Stimulated activated CD4-positive, alpha-beta T cell treated with anti-CD3 and anti-CD28 coated beads, Interleukin-15, amount 100 ng/mL, for 1 hour (primary cell): ENCODE data around the gene RBP3.

Experiments
- DNase-seq, 2 donors: peaks; one replicate each; pipeline ENCODE4 v3.0.0-alpha.2; 2020; ENCODE audit warnings: low read depth in 1 of 2, low spot score in 1 of 2

Gene RBP3

DNA sequence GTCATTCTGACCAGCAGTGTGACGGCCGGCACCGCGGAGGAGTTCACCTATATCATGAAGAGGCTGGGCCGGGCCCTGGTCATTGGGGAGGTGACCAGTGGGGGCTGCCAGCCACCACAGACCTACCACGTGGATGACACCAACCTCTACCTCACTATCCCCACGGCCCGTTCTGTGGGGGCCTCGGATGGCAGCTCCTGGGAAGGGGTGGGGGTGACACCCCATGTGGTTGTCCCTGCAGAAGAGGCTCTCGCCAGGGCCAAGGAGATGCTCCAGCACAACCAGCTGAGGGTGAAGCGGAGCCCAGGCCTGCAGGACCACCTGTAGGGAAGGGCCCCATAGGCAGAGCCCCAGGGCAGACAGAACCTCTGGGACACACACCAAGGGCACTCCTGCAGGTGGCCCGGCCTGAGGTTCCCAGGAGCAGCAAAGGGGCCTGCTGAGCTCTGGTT, 9.0 kb downstream of the RBP3 start:
- DNase-seq: no peak

DNA sequence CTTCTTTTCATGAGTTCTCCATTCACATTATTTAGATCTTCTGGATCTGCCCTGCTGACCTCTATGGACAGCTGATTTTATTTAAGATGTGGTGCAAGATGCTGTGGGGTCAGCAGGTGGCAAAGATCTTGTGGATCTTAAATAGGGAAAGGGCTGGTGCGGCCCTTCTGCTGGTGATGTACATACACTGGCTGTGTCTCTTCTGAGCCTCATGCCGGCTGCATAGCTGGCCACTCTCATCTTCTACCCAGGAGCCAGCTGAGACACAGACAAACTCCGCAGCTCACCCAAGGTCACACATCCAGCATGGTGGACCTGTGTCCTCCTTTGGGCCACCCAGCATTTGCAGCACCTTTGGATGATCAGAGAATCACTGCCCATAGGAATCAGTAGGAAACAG, 9.7 kb downstream of the RBP3 start:
- DNase-seq: no peak

DNA sequence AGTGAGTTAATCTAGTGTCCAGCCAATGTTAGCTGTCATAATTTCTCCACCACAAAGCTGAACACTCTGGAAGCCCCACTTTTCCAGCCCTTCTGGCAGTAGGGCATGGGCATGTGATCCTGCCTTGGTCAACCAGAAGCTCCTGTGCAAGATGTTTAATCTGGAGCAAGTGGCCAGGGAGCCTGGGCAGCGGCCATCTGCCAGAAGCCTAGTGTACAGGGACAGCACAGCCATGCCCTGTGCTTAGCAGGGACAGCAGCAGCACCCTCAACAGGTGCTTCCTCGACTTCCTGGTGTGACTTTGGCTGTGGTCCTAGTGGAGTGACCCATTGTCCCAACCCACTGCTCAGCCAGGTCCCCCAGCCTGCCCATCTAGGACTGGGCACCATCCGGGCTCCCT, 10.3 kb downstream of the RBP3 start:
- DNase-seq: no peak

DNA sequence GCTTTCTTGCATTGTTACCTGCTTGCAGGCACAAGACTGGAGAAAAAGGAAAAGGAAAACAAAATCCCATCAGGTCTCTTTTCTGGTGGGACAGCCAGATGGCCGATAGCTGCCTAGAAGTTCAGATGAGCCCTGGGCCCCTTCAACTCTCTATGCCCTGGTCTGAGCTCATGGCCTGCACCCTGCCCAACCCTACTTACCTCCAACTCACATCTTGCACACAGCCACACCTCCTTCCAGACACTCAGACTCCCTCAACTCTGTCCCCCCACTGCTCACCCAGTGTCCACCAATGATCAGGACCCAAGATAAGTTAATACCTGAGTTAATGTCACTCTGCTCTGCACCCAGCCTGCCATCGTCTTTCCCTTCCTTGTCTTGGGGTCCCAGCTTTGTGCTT, 10.9 kb downstream of the RBP3 start:
- DNase-seq: no peak

DNA sequence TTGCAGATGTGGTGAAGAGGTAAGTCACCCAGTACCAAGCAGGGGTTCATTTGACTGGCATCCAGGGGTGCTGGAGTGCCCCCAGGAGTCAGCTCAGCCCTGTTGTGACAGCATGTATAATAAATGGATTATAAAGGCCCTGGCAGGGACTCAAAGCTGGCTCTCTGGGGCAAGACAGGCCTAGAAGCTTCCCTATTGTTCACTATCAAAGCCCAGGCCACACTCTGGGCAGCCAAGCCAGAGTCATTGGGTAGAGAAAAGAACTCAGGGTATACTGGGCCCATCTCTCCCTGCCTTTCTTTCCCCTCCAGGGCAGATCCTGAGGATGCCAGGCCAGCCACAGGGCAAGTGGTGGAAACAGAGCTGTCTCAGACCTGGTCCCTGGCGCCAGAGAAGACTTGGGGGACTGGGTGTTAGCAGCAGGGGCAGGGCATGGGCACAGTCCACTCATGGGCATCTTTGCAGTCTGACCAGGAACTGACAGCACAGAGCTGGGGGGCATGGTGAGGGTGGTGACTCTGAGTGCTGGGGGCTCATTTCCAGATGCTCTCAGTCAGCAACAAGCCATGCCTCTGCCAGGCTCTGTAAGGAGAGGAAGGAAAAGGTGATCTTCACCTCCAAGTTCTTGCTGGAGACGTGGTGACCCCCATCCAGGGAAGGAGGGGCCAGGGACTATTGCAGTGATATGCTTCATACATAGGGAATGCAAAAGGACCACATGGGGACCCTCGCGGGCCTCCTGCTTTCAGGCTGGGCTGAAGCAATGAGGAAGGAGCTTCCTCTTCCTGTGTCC, 11.7 kb downstream of the RBP3 start:
- no peak for DNase-seq

DNA sequence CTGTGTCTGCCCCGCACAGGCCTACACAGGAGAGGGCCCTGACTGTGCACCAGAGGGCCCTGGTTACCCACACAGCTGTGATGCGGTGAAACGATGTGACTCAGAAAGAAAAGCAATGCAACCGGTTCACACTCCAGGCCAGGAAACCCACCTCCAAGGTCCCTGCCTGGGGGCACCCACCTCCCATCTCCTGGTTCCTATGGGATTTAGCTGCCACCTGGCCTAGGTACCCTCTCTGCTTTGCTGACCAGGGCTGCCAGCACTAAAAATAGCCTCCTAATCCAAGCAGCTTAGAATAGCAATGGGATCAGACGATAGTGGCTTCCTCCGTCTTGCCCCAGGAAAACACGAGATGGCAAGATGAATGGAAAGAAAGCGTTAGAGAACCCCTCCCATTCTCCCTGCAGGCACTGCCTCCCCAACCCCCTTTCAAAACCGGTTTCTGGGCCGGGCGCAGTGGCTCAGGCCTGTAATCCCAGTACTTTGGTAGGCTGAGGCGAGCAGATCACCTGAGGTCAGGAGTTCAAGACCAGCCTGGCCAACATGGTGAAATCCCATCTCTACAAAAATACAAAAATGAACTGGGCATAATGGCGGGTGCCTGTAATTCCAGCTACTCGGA, 12.4 kb downstream of the RBP3 start:
- DNase-seq: no peak

DNA sequence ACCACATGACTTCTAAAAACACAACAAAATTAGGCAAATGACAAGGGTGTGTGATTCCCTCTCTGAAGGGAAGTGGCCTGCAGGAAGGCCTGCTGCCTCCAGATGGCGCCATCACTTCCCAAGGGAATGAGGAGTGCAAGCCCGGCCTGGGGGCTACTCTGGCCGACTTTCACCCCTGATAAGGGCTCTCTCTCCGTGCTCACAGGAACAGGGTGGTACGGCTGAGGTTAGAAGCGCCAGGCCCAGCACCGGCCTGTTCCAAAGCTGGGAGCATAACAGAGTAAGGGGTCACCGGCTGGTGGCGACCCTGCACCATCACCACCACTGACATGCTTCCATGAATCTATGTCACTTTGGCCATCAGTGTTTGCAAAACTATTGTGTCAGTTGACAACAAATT, 13.1 kb downstream of the RBP3 start:
- DNase-seq: no peak

DNA sequence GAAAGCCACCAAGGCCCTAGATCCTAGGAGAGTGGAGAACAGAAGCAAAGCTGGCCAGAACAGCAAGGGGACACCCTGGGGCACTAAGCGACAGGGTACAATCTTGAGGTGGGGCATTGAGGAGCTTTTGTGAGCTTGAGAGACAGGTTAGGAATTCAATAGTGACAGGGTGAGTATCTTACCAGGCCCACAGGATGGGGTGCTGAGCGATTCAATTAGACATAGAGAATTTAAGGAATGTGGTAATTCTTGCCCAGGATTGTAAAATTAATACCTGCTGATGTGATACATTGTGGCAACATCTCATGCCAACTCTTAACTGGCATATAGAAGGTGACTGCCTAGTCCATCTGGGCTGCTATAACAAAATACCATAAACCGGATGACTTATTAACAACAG, 14.0 kb downstream of the RBP3 start:
- no peak for DNase-seq

DNA sequence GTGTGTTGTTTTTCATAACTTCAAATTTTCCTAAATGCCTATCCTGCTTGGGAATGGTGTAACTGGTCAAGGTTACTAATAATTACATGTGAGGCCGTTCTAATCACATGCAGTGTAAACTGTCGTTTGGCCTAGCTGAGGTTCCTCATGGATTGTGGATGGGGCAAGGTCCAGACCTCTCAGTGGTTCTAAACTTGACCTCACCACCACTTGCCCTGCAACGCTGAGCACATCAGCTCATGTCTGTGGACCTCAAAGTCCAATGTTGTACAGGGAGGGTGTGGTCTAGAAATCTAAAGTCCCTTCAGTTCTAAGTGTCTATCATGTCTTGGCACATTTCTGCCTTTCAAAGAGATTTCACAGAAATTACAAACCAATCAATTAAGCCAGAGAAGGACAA, 15.6 kb downstream of the RBP3 start:
- DNase-seq: no peak

DNA sequence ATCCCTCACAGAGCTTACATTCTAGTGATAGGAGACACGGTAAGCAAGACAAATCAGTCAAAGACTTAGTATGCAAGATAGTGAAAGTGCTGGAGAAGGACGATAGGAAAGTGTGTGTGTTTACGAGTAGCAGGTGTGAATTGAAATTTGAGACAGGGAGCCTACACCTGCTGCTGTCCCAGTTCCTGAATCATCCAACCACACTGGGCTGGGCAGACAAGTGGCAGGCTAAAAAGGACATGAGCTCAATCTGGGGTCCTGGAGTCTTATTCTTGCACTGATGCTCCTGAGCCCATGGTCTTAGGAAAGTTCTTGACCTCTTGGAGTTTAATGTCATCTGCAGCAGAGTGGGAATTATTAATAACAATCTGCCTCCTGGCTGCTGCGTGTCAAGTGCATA, 16.2 kb downstream of the RBP3 start:
- no peak for DNase-seq

DNA sequence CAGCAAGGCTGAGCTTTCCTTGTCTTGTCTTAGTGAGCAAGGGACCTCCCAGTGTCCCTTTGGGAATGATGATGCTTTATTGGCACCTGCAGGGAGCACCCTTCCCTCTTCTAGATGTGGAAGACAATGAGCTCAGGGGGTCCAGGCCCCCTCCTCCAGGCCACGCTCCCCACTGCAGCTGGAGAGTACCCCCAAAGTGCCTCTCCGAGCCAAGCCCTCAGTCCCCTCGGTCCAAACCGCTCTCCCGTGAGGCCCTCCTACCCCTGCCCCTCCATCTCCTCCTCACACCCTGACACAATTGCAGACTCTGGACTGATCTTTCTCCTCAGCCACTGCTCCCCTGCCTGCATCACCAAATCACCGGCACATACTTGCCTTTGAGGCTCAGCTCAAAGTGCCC, 16.7 kb downstream of the RBP3 start:
- DNase-seq: no peak

DNA sequence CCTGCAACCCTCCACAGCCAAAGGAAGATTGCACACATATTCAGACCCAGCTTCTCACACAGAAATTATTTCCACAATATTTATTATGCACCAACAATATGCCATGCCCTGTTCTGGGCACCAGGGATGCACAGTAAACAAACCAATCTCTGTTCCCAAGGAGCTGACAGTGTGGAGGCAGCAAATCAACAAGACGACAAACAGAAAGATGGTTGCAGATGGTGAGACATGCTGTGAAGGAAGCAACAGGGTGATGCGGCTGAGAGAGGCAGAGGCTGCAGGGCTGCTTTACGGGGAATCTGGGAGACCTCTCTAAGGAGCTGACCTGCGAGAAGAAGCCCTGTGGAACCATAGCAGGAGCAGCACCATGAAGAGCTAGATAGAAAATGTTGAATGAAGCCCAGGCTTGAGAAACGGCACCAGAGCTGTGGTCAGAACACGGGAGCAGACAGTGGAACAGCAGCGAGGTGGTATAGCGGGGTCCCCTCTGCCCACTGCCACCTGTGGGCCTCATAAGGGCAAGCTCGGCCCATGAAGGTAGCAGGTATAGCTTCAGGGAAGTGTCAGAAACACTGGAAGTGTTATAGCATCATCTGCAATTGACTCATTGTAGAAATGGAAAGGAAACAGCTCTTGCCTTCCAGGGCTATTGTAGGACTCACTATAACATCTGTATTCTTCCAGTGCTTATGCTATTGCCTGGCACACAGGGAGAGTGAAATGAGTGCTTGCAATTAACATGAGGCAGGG, 17.4 kb downstream of the RBP3 start:
- DNase-seq: no peak

DNA sequence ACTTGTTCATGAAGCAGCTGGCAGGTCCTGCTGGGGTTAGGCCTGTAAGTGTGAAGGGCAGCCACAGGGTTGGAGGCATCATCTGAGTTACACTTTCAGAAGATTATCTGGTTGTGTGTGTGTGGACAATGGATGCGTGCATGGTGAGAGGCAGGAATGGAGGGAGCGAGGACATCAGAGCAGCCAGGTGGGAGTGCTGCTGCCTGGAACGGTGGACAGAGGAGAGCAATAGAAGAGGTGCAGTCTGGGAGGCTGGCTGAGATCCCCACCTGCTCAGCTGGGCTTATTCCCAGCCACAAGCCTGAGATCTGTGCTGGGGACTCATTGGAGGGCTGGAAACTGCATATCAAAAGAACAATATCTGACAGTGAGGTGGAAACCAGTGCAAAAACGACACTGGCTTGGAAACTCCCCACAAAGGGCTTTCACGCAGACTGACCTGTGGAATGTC, 18.0 kb downstream of the RBP3 start:
- DNase-seq: no peak

DNA sequence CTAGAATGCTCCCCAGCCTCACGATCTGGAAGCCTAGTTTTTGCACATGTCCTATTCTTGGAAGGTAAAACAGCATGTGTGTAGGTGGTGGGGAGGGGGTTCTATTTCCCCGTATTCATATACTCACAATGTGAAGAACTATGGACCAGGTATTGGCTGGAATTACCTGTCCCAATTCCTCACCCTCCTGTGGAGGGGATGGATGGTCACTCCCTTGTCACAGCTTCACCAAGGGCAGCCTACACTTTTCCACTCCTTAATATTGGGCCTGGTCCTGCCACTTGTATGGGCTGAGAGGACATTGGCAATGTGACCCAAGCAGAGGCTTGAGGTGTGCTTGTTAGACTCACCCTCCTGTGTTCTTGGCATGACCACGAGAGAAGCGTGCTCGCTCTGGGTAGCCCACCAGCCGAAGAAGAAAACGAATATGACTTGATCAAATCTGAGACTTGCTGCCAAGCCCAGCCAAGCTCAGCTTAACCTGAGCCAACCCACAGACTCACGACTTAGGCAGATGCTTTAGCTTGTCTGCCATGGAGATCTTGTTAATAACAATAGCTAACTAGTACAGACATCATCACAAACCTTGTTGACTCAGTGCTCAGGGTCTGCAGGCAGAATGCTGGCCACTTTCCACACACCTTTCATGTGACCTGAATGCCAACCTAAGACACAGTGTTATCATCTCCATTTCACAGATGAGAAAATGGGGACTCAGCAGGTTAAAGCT, 18.7 kb downstream of the RBP3 start:
- no peak for DNase-seq

DNA sequence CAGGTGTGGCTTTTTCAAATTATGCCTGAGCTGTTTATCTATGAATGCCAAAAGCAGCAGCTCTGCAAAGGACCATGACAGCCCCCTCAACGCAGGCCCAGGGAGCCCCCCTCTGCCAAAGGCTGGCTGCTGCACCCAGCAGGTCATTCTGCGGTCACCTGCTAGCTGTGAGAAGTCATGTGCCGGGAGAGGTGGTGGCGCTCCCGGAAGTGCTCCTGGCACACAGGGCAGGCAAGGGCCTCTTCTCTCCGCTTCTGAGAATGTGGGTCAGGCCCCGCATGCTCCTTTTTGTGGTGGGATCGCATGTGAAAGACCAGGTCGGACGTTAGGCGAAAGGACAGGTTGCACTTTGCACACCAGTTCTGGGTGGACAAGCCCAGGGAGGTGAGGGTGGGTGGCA, 19.5 kb downstream of the RBP3 start:
- DNase-seq: no peak

DNA sequence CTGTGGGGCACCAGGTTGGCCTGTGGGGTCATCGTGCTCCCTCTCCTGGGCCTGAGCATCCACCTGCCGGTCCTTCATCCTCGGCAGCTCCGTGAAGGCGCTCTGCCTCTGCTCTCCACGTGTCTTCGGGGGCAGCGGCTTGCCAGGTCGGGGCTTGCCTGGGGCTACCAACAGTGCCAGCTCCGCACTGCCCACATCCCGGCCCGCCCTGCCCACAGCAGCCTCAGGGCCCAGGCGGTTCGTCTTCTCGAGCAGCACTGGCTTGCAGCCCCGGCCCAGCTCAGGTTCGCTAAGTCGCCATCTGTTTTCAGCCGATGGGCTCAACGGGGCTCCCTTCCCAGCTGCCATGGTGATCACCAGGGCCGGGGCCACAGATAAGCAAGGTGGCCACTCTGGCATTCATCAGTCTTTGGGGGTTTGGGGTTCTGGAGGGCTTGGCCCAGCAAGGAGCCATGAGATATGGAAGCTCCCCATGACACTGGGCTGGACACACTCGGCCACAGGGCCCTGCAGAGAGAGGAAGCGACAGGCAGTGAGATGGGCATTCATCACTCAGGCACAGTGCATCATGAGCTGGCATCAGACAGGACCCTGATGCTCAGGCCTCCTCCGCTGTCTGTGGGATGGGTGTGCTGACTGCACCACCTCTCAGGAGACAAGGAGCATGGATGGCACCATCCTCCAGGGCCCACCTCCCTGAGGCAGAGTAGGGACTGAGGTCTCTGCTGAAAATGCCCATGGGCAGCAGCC, 20.4 kb downstream of the RBP3 start:
- DNase-seq: no peak

DNA sequence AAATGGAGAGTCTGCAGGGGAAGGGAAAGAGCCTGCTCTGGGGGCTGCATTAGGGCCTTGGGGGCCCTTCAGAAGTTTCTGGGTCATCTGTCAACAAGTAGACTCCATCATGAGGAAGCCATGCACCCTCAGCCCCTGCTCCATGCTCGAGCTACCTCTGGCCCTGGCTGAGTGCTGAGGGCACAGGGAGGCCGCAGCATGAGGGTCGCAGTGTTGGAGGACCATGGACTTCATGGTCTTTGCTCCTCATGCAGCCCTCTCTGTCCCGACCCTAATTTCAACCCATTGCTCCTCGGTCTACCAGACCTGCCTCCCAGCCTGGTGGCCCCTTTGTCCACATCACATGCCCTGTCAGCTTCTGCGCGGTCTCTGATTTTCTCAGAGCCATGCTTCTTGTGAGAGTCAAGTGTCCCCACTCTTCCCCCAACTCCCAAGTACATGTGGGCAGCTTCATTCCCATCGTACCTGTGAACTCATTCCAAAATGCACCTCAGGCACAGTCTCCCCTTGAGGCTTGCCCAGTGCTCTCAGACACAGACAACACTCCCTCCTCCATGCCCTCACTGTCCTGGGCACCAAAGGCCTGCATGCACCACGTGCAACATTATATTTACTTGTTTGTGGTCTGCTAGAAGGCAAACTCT, 21.2 kb downstream of the RBP3 start:
- DNase-seq: no peak

DNA sequence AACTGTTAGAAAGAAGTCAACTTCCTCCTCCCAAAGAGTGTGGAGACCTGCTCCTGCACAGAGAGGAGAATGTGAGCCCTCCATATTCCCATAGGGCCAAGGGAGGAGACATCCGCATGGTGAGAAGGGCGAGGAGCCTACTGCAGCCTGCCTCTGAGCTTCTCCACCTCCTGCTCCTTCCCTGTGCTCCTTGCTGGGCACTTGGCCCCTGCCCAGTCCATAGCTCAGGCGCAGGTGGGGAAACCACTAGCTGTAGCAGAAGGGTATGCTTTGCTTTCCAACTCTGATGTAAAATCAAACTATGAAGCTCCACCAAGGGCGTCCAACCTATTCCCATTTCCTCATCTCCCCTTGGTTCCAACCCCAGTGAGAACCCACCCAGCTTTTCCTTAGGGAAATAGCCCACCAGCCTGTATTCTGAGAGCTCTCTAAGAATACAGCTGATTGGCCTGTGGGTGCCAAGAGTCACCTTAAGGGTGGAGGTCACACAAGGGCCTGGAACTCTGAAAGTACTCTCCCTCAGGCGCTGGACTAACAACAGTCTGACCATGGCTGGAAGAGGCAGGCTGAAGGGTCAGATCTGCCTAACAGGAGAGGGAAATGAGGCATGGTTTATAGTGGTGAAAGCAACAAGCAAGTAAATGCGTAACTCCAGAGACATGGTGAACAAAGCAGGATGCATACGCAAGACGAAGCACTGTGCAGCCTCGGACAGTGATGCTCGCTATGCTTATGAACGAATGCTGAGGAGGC, 22.0 kb downstream of the RBP3 start:
- DNase-seq: no peak

DNA sequence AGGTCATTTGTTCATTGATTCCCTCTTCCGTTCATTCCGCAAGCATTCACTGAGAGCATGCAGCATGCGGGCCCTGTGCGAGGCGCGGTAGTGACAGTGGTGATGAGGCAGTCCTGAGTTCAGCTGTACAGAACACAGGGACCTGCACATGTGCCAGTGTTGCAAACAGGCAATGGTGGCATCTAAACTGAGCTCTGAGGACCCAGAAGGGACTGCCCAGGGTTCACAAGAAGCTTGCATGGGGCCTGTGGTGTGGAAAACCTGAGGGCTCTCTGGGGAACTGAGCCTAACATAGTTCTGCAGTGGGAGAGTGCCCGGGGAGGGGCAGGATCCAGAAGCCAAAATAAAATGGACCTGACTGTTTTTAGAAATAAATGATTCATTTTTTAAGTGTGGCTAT, 22.7 kb downstream of the RBP3 start:
- no peak for DNase-seq
